ENCODE measurements around the gene PRKCH.
"Not testable (repeated sequence)": the region's sequence is repeated elsewhere in the genome, so short reads cannot be mapped to it uniquely, and the experiment has no call there.

The PRKCH gene

DNA sequence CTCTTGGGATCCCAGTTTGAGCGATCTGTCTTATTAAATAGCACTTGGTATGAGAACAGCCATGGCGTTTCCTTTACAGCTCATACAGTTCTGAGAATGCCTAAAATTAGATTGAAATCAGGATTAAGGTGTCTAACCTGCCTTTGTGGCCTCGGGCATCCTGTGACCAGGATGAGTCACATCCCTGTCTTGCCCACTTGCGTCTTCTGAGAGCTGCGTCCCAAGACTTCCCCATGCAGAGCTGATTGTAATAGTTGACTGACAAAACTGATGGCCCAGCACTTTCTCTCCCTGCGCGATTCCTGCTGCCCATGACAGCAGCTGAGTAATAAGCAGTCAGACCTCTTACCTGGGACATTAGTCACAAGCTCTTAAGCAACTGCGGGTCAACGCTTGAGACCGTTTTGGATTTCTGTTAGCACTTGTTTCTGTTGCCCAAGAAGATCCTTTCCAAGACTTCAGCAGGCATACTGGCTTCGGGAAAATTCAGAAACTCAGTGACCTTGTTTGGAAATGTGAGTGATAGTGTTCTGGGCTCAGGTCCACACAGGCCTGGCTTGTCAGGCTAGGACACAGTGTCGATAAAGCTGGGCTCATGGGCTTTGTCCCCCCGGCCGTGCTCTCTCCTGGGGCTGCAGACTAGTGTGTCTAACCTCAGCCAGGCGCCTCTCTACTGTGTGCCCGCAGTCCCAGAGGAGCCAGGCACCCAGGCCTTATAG is 204.1 kb downstream of the PRKCH start:
- Histone ChIP-seq H3K27me3 (ENCODE audit: insufficient read depth, low read length) (no peaks in the 10 kb centered on the region), H3K9ac (ENCODE audit: low read depth, low read length) (no peak overlapping the region), H3K4me1 (ENCODE audit: insufficient read depth, low read length) (peaks cover 10% of the 10 kb centered on the region; the same call in 1 of the 2 replicates), H3K4me3 (ENCODE audit: low read length) (no peak overlapping the region), H3K36me3 (ENCODE audit: insufficient read depth, low read depth, low read length) (no peaks in the 10 kb centered on the region), H3K27ac (ENCODE audit: low read length) (no peak overlapping the region), H3K9me3 (ENCODE audit: insufficient read depth, low read depth, low read length) (no peaks in the 10 kb centered on the region)

DNA sequence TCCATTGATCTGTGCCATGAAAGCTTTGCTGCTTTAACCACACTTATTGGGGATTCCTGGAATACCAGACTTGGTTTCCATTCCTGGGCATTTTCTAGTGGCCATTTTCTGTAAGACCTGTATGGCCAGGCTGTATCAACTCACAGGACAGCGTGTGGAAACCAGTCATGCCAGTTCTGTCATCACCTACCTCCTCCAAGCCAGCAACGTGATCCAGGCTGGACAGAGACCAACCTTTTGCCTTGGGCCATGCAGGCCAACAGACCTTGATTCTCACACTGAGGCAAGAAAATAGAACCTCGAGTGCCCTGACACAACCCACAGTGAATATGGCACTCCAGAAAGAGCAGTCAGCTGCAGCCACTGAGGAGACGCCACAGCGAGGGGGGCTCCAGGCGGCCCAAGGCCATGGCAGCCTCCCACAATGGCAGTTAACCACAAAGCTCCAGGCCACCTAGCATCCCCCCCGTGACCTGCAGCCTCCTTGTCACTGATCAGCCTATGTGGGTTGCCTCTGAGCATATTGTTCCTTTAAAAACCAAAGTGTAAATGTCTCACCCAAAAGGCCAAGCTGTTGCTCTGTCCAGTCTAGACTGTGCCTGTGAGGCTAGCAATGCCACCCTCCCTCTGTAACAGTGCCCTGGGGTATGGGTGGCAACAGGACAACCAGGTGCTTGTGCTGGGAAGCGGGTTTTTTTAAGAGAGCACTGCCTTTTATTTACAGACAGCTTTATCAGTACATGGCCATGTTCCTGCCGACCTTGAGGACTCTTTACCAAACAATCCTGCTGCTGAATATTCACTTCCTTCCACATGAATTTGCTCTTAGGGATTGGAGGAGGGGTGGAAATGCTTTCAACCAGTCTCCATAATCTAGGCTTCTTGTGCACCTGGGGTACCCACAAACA is 205.3 kb downstream of the PRKCH start:
- no peaks in the 10 kb centered on the region for H3K27me3 ChIP-seq (ENCODE audit: insufficient read depth, low read length)
- H3K36me3 ChIP-seq (ENCODE audit: insufficient read depth, low read depth, low read length): no peaks in the 10 kb centered on the region
- no peaks in the 10 kb centered on the region for H3K9me3 ChIP-seq (ENCODE audit: insufficient read depth, low read depth, low read length)
- H3K27ac ChIP-seq (ENCODE audit: low read length): no peak overlapping the region
- peaks cover 10% of the 10 kb centered on the region; the same call in 1 of the 2 replicates for H3K4me1 ChIP-seq (ENCODE audit: insufficient read depth, low read length)
- H3K9ac ChIP-seq (ENCODE audit: low read depth, low read length): no peak overlapping the region
- no peak overlapping the region for H3K4me3 ChIP-seq (ENCODE audit: low read length)

DNA sequence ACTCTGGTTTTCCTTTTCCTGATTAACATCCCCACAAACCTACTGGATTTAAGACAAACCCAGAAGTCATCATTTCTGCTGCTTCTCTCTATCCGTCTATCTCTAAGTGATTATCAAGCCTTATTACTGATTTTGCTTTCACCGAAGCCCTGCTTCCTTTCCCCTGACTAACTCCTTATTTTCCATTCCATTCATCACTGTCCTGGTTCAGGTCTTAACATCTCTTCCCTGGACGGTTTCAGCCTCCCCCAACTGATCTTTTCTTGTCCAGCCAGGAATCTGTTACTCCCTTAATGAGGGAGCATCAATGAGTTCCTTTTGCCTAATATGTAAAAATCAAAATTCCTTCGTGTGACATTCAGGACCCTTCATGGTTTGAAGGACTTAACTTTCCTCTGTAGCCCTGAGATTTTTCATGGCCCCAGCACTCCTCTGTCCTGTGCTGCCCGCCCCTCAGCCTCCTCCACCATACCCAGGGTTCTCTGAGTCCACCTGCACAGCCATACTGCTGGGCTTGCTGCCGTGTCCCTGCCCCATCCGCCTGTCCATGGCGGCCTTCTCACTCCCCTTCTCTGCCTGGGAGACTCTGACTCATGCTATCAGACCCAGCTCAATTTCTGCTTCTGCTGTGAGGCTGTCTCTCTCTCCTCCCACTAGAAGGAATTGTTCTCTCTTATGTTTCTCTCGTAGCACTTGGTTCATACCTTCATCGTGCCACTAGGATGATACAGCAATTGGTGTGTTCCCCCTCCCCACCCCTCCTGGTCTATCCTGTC is 206.1 kb downstream of the PRKCH start:
- Histone ChIP-seq H3K36me3 (ENCODE audit: insufficient read depth, low read depth, low read length) (no peaks in the 10 kb centered on the region), H3K4me1 (ENCODE audit: insufficient read depth, low read length) (peaks cover 10% of the 10 kb centered on the region; the same call in 1 of the 2 replicates), H3K27ac (ENCODE audit: low read length) (no peak overlapping the region), H3K9me3 (ENCODE audit: insufficient read depth, low read depth, low read length) (no peaks in the 10 kb centered on the region), H3K4me3 (ENCODE audit: low read length) (no peak overlapping the region), H3K9ac (ENCODE audit: low read depth, low read length) (no peak overlapping the region), H3K27me3 (ENCODE audit: insufficient read depth, low read length) (no peaks in the 10 kb centered on the region)

DNA sequence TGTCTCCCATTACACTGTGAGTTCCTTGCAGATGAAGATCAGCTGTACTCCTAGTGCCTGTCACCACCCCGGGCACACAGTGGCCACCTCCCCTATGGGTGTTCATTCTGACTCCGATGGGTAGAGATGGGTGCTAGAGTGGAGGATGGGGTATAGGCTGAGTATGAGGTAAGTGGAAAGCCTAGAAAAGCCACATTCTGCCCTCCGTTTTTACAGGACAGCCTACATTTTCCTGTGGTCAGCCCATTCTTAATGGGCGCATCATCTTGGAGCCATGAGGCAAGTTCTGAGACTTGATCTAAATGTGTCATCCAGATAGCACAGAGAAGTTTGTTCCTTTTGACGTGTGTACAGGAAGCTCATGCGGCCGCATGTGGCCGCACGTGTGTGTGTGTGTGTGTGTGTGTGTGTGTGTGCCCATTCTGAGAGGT is 207.2 kb downstream of the PRKCH start:
- Histone ChIP-seq H3K27ac (ENCODE audit: low read length) (no peak overlapping the region), H3K9ac (ENCODE audit: low read depth, low read length) (no peak overlapping the region), H3K4me1 (ENCODE audit: insufficient read depth, low read length) (peaks cover 10% of the 10 kb centered on the region), H3K9me3 (ENCODE audit: insufficient read depth, low read depth, low read length) (no peaks in the 10 kb centered on the region), H3K27me3 (ENCODE audit: insufficient read depth, low read length) (no peaks in the 10 kb centered on the region), H3K4me3 (ENCODE audit: low read length) (no peak overlapping the region), H3K36me3 (ENCODE audit: insufficient read depth, low read depth, low read length) (no peaks in the 10 kb centered on the region)

DNA sequence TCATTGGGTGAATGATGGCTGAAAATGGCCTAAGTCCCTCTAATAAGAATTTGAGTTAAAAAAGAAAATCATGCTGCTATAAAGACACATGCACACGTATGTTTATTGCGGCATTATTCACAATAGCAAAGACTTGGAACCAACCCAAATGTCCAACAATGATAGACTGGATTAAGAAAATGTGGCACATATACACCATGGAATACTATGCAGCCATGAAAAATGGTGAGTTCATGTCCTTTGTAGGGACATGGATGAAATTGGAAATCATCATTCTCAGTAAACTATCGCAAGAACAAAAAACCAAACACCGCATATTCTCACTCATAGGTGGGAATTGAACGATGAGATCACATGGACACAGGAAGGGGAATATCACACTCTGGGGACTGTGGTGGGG is 208.0 kb downstream of the PRKCH start:
- not testable (repeated sequence) for H3K9ac ChIP-seq (ENCODE audit: low read depth, low read length); H3K4me1 ChIP-seq (ENCODE audit: insufficient read depth, low read length); H3K4me3 ChIP-seq (ENCODE audit: low read length); H3K27ac ChIP-seq (ENCODE audit: low read length); H3K36me3 ChIP-seq (ENCODE audit: insufficient read depth, low read depth, low read length); H3K27me3 ChIP-seq (ENCODE audit: insufficient read depth, low read length); H3K9me3 ChIP-seq (ENCODE audit: insufficient read depth, low read depth, low read length)

DNA sequence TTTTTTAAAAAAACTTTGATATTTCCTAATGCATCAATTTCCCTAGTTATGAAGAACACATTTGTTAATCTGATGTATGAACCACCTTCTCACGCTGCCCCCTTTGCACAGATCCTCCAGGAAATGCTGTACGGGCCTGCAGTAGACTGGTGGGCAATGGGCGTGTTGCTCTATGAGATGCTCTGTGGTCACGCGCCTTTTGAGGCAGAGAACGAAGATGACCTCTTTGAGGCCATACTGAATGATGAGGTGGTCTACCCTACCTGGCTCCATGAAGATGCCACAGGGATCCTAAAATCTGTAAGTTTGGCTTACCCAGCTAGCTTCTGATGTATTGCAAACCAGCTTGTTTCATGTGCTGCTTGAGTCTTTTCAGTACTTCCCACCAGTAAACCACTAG is 208.9 kb downstream of the PRKCH start:
- Histone ChIP-seq H3K9me3 (ENCODE audit: insufficient read depth, low read depth, low read length) (no peaks in the 10 kb centered on the region), H3K27me3 (ENCODE audit: insufficient read depth, low read length) (no peaks in the 10 kb centered on the region), H3K4me1 (ENCODE audit: insufficient read depth, low read length) (no peaks in the 10 kb centered on the region; the same call in 1 of the 2 replicates), H3K9ac (ENCODE audit: low read depth, low read length) (no peak overlapping the region), H3K27ac (ENCODE audit: low read length) (no peak overlapping the region), H3K36me3 (ENCODE audit: insufficient read depth, low read depth, low read length) (no peaks in the 10 kb centered on the region), H3K4me3 (ENCODE audit: low read length) (no peak overlapping the region)

DNA sequence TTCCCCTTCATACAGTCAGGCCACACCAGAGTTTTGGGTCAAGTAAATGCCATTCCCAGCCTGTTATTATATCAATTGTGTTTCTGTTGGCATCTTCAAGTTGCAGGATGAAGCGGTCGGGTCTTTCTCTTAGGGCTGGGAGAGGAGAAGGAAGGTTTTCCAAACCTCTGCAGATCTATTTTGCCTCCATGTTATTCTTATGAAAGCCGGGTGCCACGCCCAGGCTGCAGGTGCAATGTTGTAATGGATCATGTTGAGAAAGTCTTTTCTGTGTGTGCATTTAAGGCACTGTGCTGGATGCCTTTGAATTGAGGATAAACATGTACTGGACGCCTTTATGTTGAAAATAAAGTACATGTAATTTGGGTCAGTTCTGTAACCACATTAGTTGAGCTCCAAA is 209.5 kb downstream of the PRKCH start:
- Histone ChIP-seq H3K4me3 (ENCODE audit: low read length) (no peak overlapping the region), H3K27ac (ENCODE audit: low read length) (no peak overlapping the region), H3K9me3 (ENCODE audit: insufficient read depth, low read depth, low read length) (no peaks in the 10 kb centered on the region), H3K4me1 (ENCODE audit: insufficient read depth, low read length) (no peaks in the 10 kb centered on the region; the same call in 1 of the 2 replicates), H3K9ac (ENCODE audit: low read depth, low read length) (no peak overlapping the region), H3K36me3 (ENCODE audit: insufficient read depth, low read depth, low read length) (no peaks in the 10 kb centered on the region), H3K27me3 (ENCODE audit: insufficient read depth, low read length) (no peaks in the 10 kb centered on the region)

DNA sequence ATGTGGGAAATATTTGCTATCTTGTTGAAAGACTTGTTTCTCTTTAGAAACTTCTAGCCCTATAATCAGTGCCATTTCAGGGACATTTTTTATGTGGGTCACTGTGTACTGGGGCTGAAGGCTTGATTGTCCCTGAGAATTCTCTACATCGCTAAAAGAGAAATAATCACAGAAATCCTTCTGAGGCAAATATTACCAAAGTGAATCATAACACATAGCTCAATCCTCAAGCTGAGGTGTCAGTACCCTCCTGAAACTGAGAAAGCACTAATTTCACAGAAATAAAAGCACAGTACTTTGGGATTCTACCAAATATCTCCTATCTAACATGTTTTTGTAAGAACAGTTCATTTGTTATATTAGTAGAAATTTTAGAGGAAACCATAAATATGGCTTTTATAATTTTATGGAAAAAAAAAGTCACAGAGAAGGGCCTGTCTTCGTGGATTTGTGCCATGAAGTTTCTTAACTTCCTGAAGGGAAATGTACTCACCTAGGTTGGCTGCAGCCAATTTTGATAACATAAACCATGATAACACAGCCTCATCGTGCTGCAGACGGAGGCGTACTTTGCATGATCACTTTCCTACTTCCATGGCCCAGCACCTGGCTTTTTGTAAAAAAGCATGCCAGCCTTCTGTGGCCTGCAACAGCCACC is 210.2 kb downstream of the PRKCH start:
- Histone ChIP-seq H3K36me3 (ENCODE audit: insufficient read depth, low read depth, low read length) (no peaks in the 10 kb centered on the region), H3K4me3 (ENCODE audit: low read length) (no peak overlapping the region), H3K9ac (ENCODE audit: low read depth, low read length) (no peak overlapping the region), H3K27me3 (ENCODE audit: insufficient read depth, low read length) (no peaks in the 10 kb centered on the region), H3K27ac (ENCODE audit: low read length) (no peak overlapping the region), H3K4me1 (ENCODE audit: insufficient read depth, low read length) (no peaks in the 10 kb centered on the region; the same call in 1 of the 2 replicates), H3K9me3 (ENCODE audit: insufficient read depth, low read depth, low read length) (no peaks in the 10 kb centered on the region)

DNA sequence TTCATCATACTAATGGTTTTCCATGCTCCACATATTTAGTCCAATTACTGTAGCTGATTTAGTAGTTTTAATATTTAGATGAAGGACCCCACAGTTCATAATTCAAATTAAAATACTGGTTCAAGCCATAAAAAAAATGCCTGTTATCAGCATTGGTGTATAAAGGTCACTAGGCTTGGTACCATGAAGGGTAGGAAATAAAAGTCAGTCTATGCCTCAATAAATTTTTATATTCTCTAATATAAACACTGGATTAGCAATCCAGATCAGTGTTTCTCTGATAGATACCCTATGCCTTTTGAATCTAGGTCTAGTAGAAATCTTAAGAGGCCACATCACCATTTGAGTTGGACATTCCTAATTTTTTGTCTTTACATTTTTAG is 210.7 kb downstream of the PRKCH start:
- H3K27me3 ChIP-seq (ENCODE audit: insufficient read depth, low read length): no peaks in the 10 kb centered on the region
- no peak overlapping the region for H3K27ac ChIP-seq (ENCODE audit: low read length)
- no peak overlapping the region for H3K9ac ChIP-seq (ENCODE audit: low read depth, low read length)
- H3K4me1 ChIP-seq (ENCODE audit: insufficient read depth, low read length): peaks cover 4% of the 10 kb centered on the region
- H3K36me3 ChIP-seq (ENCODE audit: insufficient read depth, low read depth, low read length): no peaks in the 10 kb centered on the region
- no peaks in the 10 kb centered on the region for H3K9me3 ChIP-seq (ENCODE audit: insufficient read depth, low read depth, low read length)
- H3K4me3 ChIP-seq (ENCODE audit: low read length): no peak overlapping the region

DNA sequence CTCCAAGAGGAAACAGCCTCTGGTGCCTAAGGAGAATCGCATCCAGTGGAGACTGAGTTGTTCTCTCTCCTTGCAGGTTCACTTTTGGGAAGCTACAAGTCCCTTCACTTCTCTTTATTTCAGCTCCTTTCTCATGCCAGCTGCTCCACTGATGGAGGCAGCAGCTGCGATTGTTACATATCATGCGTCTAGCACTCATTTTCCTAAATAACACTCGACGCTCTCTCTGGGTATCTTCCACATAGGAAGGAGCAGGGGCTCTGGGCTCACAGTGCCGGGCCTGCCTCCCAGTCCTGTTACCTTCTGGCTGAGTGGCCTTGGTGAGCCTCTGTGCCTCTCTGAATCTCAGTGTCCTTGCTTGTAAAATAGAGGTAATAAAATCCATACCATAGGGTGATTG is 211.4 kb downstream of the PRKCH start:
- Histone ChIP-seq H3K27me3 (ENCODE audit: insufficient read depth, low read length) (no peaks in the 10 kb centered on the region), H3K4me3 (ENCODE audit: low read length) (no peak overlapping the region), H3K36me3 (ENCODE audit: insufficient read depth, low read depth, low read length) (no peaks in the 10 kb centered on the region), H3K9ac (ENCODE audit: low read depth, low read length) (no peak overlapping the region), H3K27ac (ENCODE audit: low read length) (no peak overlapping the region), H3K4me1 (ENCODE audit: insufficient read depth, low read length) (peaks cover 11% of the 10 kb centered on the region), H3K9me3 (ENCODE audit: insufficient read depth, low read depth, low read length) (no peaks in the 10 kb centered on the region)

Data from iPS-20b (cell line).